Activated T-cell treated with anti-CD3 and anti-CD28 coated beads, Interleukin-2, amount 50 U/mL, for 24 hours (primary cell): ENCODE measurements around the gene FRMD1.

ENCODE experiments used
- DNase-seq: peaks from one replicate; pipeline ENCODE4 v3.0.0-alpha.2; 2020
- H3K27ac Mint-ChIP-seq: 2 replicates; pipeline ENCODE4 v1.8.0; 2020; ENCODE audit warnings: mild to moderate bottlenecking, mixed read lengths
- H3K27me3 Mint-ChIP-seq: 2 replicates; pipeline ENCODE4 v1.8.0; 2020; ENCODE audit warnings: mixed read lengths
- H3K36me3 Mint-ChIP-seq: 2 replicates; pipeline ENCODE4 v1.8.0; 2020; ENCODE audit warnings: low read depth, mixed read lengths
- H3K4me1 Mint-ChIP-seq: 2 replicates; pipeline ENCODE4 v1.8.0; 2020; ENCODE audit warnings: low read depth, mixed read lengths
- H3K4me3 Mint-ChIP-seq: 2 replicates; pipeline ENCODE4 v1.8.0; 2020; ENCODE audit warnings: mild to moderate bottlenecking, moderate library complexity, mixed read lengths
- H3K9me3 Mint-ChIP-seq: 2 replicates; pipeline ENCODE4 v1.8.0; 2020; ENCODE audit warnings: mixed read lengths

FRMD1 gene

GRCh38 chr6:168031411-168031971, 47.5 kb downstream of the FRMD1 start:
- no peak overlapping the region for H3K27ac Mint-ChIP-seq
- H3K27me3 Mint-ChIP-seq: peaks cover 65% of the 10 kb centered on the region
- peaks cover 13% of the 10 kb centered on the region for H3K4me1 Mint-ChIP-seq
- H3K4me3 Mint-ChIP-seq: no peak overlapping the region
- no peaks in the 10 kb centered on the region for H3K36me3 Mint-ChIP-seq
- DNase-seq: no peak
- no peaks in the 10 kb centered on the region for H3K9me3 Mint-ChIP-seq

GRCh38 chr6:168030908-168031307, 48.1 kb downstream of the FRMD1 start:
- no peaks in the 10 kb centered on the region for H3K9me3 Mint-ChIP-seq
- no peaks in the 10 kb centered on the region for H3K36me3 Mint-ChIP-seq
- peaks cover 62% of the 10 kb centered on the region for H3K27me3 Mint-ChIP-seq
- H3K4me1 Mint-ChIP-seq: peaks cover 11% of the 10 kb centered on the region
- H3K4me3 Mint-ChIP-seq: no peak overlapping the region
- H3K27ac Mint-ChIP-seq: no peak overlapping the region
- DNase-seq: no peak

GRCh38 chr6:168030218-168030746, 48.7 kb downstream of the FRMD1 start:
- Mint-ChIP-seq H3K36me3 (no peaks in the 10 kb centered on the region), H3K27me3 (peaks cover 61% of the 10 kb centered on the region), H3K27ac (no peak overlapping the region), H3K4me3 (no peak overlapping the region), H3K4me1 (peaks cover 6% of the 10 kb centered on the region), H3K9me3 (no peaks in the 10 kb centered on the region)
- DNase-seq: no peak

- no peak for DNase-seq
- Mint-ChIP-seq H3K27ac (no peak overlapping the region), H3K9me3 (no peaks in the 10 kb centered on the region), H3K27me3 (peaks cover 57% of the 10 kb centered on the region), H3K4me3 (no peak overlapping the region), H3K36me3 (no peaks in the 10 kb centered on the region), H3K4me1 (no peaks in the 10 kb centered on the region)
Measured at GRCh38 chr6:168029459-168030217, 49.4 kb downstream of the FRMD1 start.

GRCh38 chr6:168028181-168028580, 50.8 kb downstream of the FRMD1 start:
- DNase-seq: no peak
- no peak overlapping the region for H3K27ac Mint-ChIP-seq
- H3K4me1 Mint-ChIP-seq: no peaks in the 10 kb centered on the region
- H3K36me3 Mint-ChIP-seq: no peaks in the 10 kb centered on the region
- no peaks in the 10 kb centered on the region for H3K9me3 Mint-ChIP-seq
- peaks cover 44% of the 10 kb centered on the region for H3K27me3 Mint-ChIP-seq
- no peak overlapping the region for H3K4me3 Mint-ChIP-seq

GRCh38 chr6:168027521-168027920, 51.5 kb downstream of the FRMD1 start:
- no peaks in the 10 kb centered on the region for H3K4me1 Mint-ChIP-seq
- H3K27ac Mint-ChIP-seq: no peak overlapping the region
- H3K27me3 Mint-ChIP-seq: peaks cover 39% of the 10 kb centered on the region
- no peak overlapping the region for H3K4me3 Mint-ChIP-seq
- no peaks in the 10 kb centered on the region for H3K9me3 Mint-ChIP-seq
- H3K36me3 Mint-ChIP-seq: no peaks in the 10 kb centered on the region
- DNase-seq: no peak

- no peaks in the 10 kb centered on the region for H3K9me3 Mint-ChIP-seq
- no peak for DNase-seq
- H3K4me1 Mint-ChIP-seq: no peaks in the 10 kb centered on the region
- peaks cover 33% of the 10 kb centered on the region for H3K27me3 Mint-ChIP-seq
- no peak overlapping the region for H3K27ac Mint-ChIP-seq
- no peaks in the 10 kb centered on the region for H3K36me3 Mint-ChIP-seq
- no peak overlapping the region for H3K4me3 Mint-ChIP-seq
Measured at GRCh38 chr6:168026925-168027324, 52.1 kb downstream of the FRMD1 start.

- H3K27ac Mint-ChIP-seq: no peak overlapping the region
- no peaks in the 10 kb centered on the region for H3K4me1 Mint-ChIP-seq
- no peak overlapping the region for H3K4me3 Mint-ChIP-seq
- DNase-seq: no peak
- no peaks in the 10 kb centered on the region for H3K36me3 Mint-ChIP-seq
- peaks cover 24% of the 10 kb centered on the region for H3K27me3 Mint-ChIP-seq
- H3K9me3 Mint-ChIP-seq: no peaks in the 10 kb centered on the region
Measured at GRCh38 chr6:168025831-168026710, 52.9 kb downstream of the FRMD1 start.

- Mint-ChIP-seq H3K27ac (no peak overlapping the region), H3K4me1 (no peaks in the 10 kb centered on the region), H3K9me3 (no peaks in the 10 kb centered on the region), H3K36me3 (no peaks in the 10 kb centered on the region), H3K4me3 (no peak overlapping the region), H3K27me3 (peaks cover 19% of the 10 kb centered on the region)
- DNase-seq: no peak
Measured at GRCh38 chr6:168024951-168025510, 54.0 kb downstream of the FRMD1 start.

GRCh38 chr6:168022488-168023321, 56.3 kb downstream of the FRMD1 start:
- Mint-ChIP-seq H3K36me3 (no peaks in the 10 kb centered on the region), H3K4me1 (no peaks in the 10 kb centered on the region), H3K27ac (no peak overlapping the region), H3K4me3 (no peak overlapping the region), H3K9me3 (no peaks in the 10 kb centered on the region), H3K27me3 (peaks cover 16% of the 10 kb centered on the region)
- DNase-seq: no peak

GRCh38 chr6:168021581-168021980, 57.4 kb downstream of the FRMD1 start:
- Mint-ChIP-seq H3K4me3 (no peak overlapping the region), H3K27ac (no peak overlapping the region), H3K27me3 (peaks cover 14% of the 10 kb centered on the region), H3K9me3 (no peaks in the 10 kb centered on the region), H3K36me3 (no peaks in the 10 kb centered on the region), H3K4me1 (no peaks in the 10 kb centered on the region)
- DNase-seq: no peak

- H3K4me3 Mint-ChIP-seq: no peak overlapping the region
- no peaks in the 10 kb centered on the region for H3K36me3 Mint-ChIP-seq
- H3K4me1 Mint-ChIP-seq: no peaks in the 10 kb centered on the region
- no peak overlapping the region for H3K27ac Mint-ChIP-seq
- DNase-seq: no peak
- peaks cover 15% of the 10 kb centered on the region for H3K27me3 Mint-ChIP-seq
- H3K9me3 Mint-ChIP-seq: no peaks in the 10 kb centered on the region
Measured at GRCh38 chr6:168020242-168020641, 58.8 kb downstream of the FRMD1 start.

GRCh38 chr6:168018664-168019063, 60.3 kb downstream of the FRMD1 start:
- no peak overlapping the region for H3K27ac Mint-ChIP-seq
- no peak overlapping the region for H3K4me3 Mint-ChIP-seq
- no peak for DNase-seq
- H3K4me1 Mint-ChIP-seq: no peaks in the 10 kb centered on the region
- H3K36me3 Mint-ChIP-seq: no peaks in the 10 kb centered on the region
- peaks cover 17% of the 10 kb centered on the region for H3K27me3 Mint-ChIP-seq
- H3K9me3 Mint-ChIP-seq: no peaks in the 10 kb centered on the region

- Mint-ChIP-seq H3K27ac (no peak overlapping the region), H3K4me3 (no peak overlapping the region), H3K27me3 (peaks cover 17% of the 10 kb centered on the region), H3K9me3 (peaks cover 3% of the 10 kb centered on the region), H3K4me1 (no peaks in the 10 kb centered on the region), H3K36me3 (no peaks in the 10 kb centered on the region)
- DNase-seq: no peak
Measured at GRCh38 chr6:168017629-168018028, 61.4 kb downstream of the FRMD1 start.
